Left cardiac atrium (tissue), 4 donors: ENCODE results near the gene SORCS2. TPM values are rescaled to one million over a fixed set of nuclear protein-coding genes. Genes with fewer than 3 reads are reported as not detected.
A peak's percentile ranks its signal among the peaks of the same experiment; 100 is the strongest.

Experiments used
- ATAC-seq, 2 donors: fragments of 200-7000 bp; cut with Tn5 transposase; one replicate each; pipeline ENCODE4 v1.9.1; 2020; ENCODE audit warnings: mild to moderate bottlenecking in 2 of 2, moderate library complexity in 2 of 2
- DNase-seq: peaks from one replicate; pipeline ENCODE4 v3.0.0-alpha.2; 2020
- intact Hi-C, 2 donors: fragments of 100-400 bp; cut with DNase I; formaldehyde crosslinking; loops; one replicate each; pipeline versions ENCODE4 v1.14.1 to v1.15.1; 2022 to 2023
- total RNA-seq, 2 donors: library from RNA; stranded (reverse); fragmentation: NEBNext Ultra II Directional; extraction: Animal tissue kit (Norgen Biotek cat#: 25700); gene quantifications; one replicate each; pipeline ENCODE4 v1.2.1, GENCODE V29; 2021
- donor health status: DM: no; HTN: yes; CAD: no.
- donor health status: DM: no; HTN: yes; CAD: no; lungs with severe emphysema.
- donor health status: DM: yes; HTN: yes; CAD: no.
- donor health status: Dilated cardiomyopathy.

The SORCS2 gene
- total RNA-seq, 2 donors from 2014 or later, result 2.4 to 2.6 TPM

GRCh38 chr4:7734651-7735260 is 542.4 kb downstream of the SORCS2 start:
- intact Hi-C loops, result no loop called here
- DNase-seq (no peak), ATAC-seq (no peak)

GRCh38 chr4:7735395-7735794 is 543.1 kb downstream of the SORCS2 start:
- no peak for DNase-seq
- no peak for ATAC-seq
- intact Hi-C loops, result no loop called here

GRCh38 chr4:7735961-7736360 is 543.6 kb downstream of the SORCS2 start:
- DNase-seq, result no peak
- intact Hi-C loops, result no loop called here
- no peak for ATAC-seq

- ATAC-seq (no peak), DNase-seq (no peak)
- intact Hi-C loops, result no loop called here
These were observed 544.3 kb downstream of the SORCS2 start for GRCh38 chr4:7736436-7737267.

GRCh38 chr4:7737268-7737645 is 544.9 kb downstream of the SORCS2 start:
- DNase-seq (no peak), ATAC-seq (no peak)
- intact Hi-C loops, result no loop called here

- ATAC-seq, result no peak
- intact Hi-C loops, result no loop called here
- no peak for DNase-seq
These were observed 545.6 kb downstream of the SORCS2 start for GRCh38 chr4:7737752-7738457.

- intact Hi-C loops, result no loop called here
- ATAC-seq (no peak), DNase-seq (no peak)
These were observed 546.2 kb downstream of the SORCS2 start for GRCh38 chr4:7738458-7739076.

GRCh38 chr4:7739077-7739917 is 547.0 kb downstream of the SORCS2 start:
- no peak for DNase-seq
- intact Hi-C loops, result no loop called here

GRCh38 chr4:7739918-7740865 is 547.9 kb downstream of the SORCS2 start:
- intact Hi-C loops, result no loop called here
- ATAC-seq (no peak), DNase-seq (no peak)

More at GRCh38 chr4:7739077-7739917, 547.0 kb downstream of the SORCS2 start:
- no peak for ATAC-seq

GRCh38 chr4:7740866-7741525 is 548.7 kb downstream of the SORCS2 start:
- intact Hi-C loops, result no loop called here
- DNase-seq (no peak), ATAC-seq (no peak)

GRCh38 chr4:7741946-7742806 is 549.8 kb downstream of the SORCS2 start:
- ATAC-seq, result no peak
- intact Hi-C loops, result no loop called here
- DNase-seq, result no peak

- intact Hi-C loops, result no loop called here
- ATAC-seq (no peak), DNase-seq (no peak)
These were observed 550.5 kb downstream of the SORCS2 start for GRCh38 chr4:7742807-7743280.

GRCh38 chr4:7744142-7744804 is 551.9 kb downstream of the SORCS2 start:
- no peak for DNase-seq
- peak; percentile 45 to 57 for ATAC-seq
- intact Hi-C loops, result no loop called here

- ATAC-seq (no peak), DNase-seq (no peak)
- intact Hi-C loops, result no loop called here
These were observed 553.1 kb downstream of the SORCS2 start for GRCh38 chr4:7745301-7745885.

GRCh38 chr4:7746351-7747061 is 554.2 kb downstream of the SORCS2 start:
- ATAC-seq, result no peak
- intact Hi-C loops, result no loop called here
- DNase-seq, result no peak
